Dermis microvascular lymphatic vessel endothelial cell (primary cell): ENCODE data around the gene MCRIP1. TPM values are rescaled to one million over a fixed set of nuclear protein-coding genes. Genes with fewer than 3 reads are reported as not detected.

Experiments used
- DNase-seq, 2 donors: peaks; one replicate each; pipeline versions ENCODE4 v3.0.0 to v3.0.0-alpha.2; 2010; ENCODE audit warnings: low read depth in 2 of 2
- total RNA-seq: library from RNA; depleted of rRNA; stranded (reverse); fragments of >200 nt; gene quantifications from 2 replicates; pipeline ENCODE4 v1.2.1, GENCODE V29; 2014

Gene MCRIP1
- total RNA-seq, 1 donor from 2014 or later = 81.8 TPM

DNA sequence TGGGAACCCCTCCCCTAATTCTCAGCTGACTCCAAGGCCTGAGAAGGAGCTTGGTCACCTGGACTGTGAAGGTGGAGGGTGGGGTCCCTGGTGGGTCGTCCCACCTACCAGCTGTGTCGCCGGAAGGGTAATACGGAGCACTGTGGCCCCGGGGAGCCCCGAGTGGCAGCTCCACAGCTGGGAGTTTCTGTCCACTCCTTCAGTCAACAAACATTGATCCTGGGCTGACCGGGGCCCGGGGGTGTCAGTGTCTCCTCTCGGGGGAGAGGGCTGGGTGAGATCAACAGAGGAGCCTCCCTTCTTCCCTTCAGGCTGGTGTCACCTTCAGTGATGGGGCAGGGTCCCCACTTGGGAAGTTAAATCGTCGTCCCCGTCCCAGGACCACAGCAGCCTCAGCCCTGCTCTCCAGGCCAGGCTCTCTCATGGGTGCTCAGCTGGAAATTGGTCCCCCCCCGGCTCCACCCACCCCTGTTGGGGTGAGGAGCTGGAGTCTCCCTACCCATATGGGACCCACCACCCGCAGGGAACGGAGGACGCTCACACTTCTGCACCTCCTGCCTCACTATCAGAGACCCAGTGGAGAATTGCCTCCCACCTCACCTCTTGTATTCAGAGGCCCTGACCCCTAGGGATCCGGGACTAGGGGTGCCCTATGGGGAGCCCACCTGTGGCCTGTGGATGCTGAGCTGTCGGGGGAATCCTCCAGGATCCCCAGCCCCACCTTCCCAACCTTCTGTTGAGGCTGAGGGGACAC lies 27.2 kb downstream of the MCRIP1 start:
- no peak for DNase-seq

- no peak for DNase-seq
Observed at GRCh38 chr17:81804559-81805399, 28.3 kb downstream of the MCRIP1 start.

- no peak for DNase-seq
Observed at GRCh38 chr17:81803728-81804558, 29.1 kb downstream of the MCRIP1 start, which contains the start of gene GCGR. TSS of gene GCGR (plus strand) at chr17:81804150. CDS start at chr17:81809019, 4,869 bp downstream.

DNA sequence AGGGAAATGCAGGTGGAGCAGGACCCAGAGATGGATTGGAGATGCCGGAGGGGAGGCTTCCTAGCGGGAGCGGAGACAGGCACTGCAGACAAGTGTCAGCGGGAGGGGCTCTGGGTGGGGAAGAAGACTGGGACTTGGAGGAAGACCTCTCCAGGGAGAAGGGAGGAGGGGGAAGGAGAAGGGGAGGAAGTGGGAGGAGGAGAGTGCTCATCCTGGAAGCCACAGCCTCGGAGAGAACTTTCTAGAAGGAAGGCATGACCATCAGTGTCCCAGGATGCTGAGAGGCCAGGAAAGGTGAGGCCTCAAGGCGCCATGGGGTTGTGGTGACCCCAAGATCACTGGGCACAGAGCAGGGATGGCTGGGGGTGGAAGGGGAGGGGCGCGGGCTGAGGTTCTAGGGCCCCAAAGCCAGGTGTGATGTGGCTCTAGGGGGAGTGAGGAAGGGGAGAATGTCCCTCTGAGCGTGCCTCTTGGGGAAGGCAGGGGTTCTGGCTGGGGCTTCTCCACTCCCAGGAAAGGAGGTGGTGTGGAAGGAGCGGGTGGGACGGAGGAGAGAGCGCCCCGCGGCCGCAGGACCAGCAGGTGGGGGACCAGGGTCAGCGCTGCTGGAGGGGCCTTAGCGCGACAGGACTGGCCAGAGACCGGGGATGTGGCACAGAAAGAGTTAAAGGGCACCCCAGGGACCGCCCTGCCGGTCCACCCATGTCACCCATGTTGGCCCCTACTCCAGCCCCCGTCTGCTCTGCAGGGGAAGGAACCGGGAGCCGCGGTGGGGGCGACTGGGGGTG lies 30.0 kb downstream of the MCRIP1 start:
- DNase-seq = no peak

GRCh38 chr17:81802048-81802758 lies 30.9 kb downstream of the MCRIP1 start:
- no peak for DNase-seq

- no peak for DNase-seq
Observed at GRCh38 chr17:81801327-81801726, 31.8 kb downstream of the MCRIP1 start.

GRCh38 chr17:81794509-81794908 lies 38.6 kb downstream of the MCRIP1 start:
- DNase-seq = no peak

GRCh38 chr17:81794074-81794476 lies 39.0 kb downstream of the MCRIP1 start:
- no peak for DNase-seq

GRCh38 chr17:81792675-81793615 lies 40.1 kb downstream of the MCRIP1 start:
- no peak for DNase-seq

Other genes starting within 250 kb of the MCRIP1 start
- gene NPLOC4, start 196.2 kb downstream of the MCRIP1 start, total RNA-seq = 67.7 and 87.9 TPM in 2 replicates
- gene TSPAN10, start 196.1 kb downstream of the MCRIP1 start, total RNA-seq = 0.51 and 0.89 TPM in 2 replicates
- 1.3 and 5.3 TPM in 2 replicates for gene PDE6G, start 176.7 kb downstream of the MCRIP1 start, total RNA-seq
- gene OXLD1, start 166.7 kb downstream of the MCRIP1 start, total RNA-seq = 26.6 and 29.7 TPM in 2 replicates
- gene CCDC137, start 166.6 kb downstream of the MCRIP1 start, total RNA-seq = 6.3 and 8.5 TPM in 2 replicates
- 25.4 and 28.2 TPM in 2 replicates for gene ARL16, start 149.5 kb downstream of the MCRIP1 start, total RNA-seq
- gene HGS, start 149.3 kb downstream of the MCRIP1 start, total RNA-seq = 41.1 and 49.4 TPM in 2 replicates
- gene MRPL12, start 129.9 kb downstream of the MCRIP1 start, total RNA-seq = 8.7 and 8.9 TPM in 2 replicates
- 13.9 and 17.7 TPM in 2 replicates for gene SLC25A10, start 121.0 kb downstream of the MCRIP1 start, total RNA-seq
- gene GCGR, start 29.1 kb downstream of the MCRIP1 start, total RNA-seq = not detected in 2 replicates
- not detected in 2 replicates for gene PPP1R27, start 1.8 kb upstream of the MCRIP1 start, total RNA-seq
- gene P4HB, start 27.2 kb upstream of the MCRIP1 start, total RNA-seq = 634 and 739 TPM in 2 replicates
- 97.7 and 157 TPM in 2 replicates for gene ARHGDIA, start 38.0 kb upstream of the MCRIP1 start, total RNA-seq
- 142 and 181 TPM in 2 replicates for gene ALYREF, start 58.3 kb upstream of the MCRIP1 start, total RNA-seq
- 108 and 109 TPM in 2 replicates for gene ANAPC11, start 58.4 kb upstream of the MCRIP1 start, total RNA-seq
- gene NPB, start 68.9 kb upstream of the MCRIP1 start, total RNA-seq = 0.13 TPM in 1 of 2 replicates, not detected in the other
- 30.2 and 40.4 TPM in 2 replicates for gene PCYT2, start 78.1 kb upstream of the MCRIP1 start, total RNA-seq
- 11.9 and 12.3 TPM in 2 replicates for gene SIRT7, start 84.9 kb upstream of the MCRIP1 start, total RNA-seq
- gene MAFG, start 94.4 kb upstream of the MCRIP1 start, total RNA-seq = 10.4 and 19.0 TPM in 2 replicates
- gene PYCR1, start 104.0 kb upstream of the MCRIP1 start, total RNA-seq = 60.8 and 71.2 TPM in 2 replicates
- not detected in 2 replicates for gene MYADML2, start 113.9 kb upstream of the MCRIP1 start, total RNA-seq
- gene NOTUM, start 127.9 kb upstream of the MCRIP1 start, total RNA-seq = under 0.01 TPM in 2 replicates
- gene ASPSCR1, start 144.3 kb upstream of the MCRIP1 start, total RNA-seq = 22.0 and 23.4 TPM in 2 replicates
- gene CENPX, start 189.6 kb upstream of the MCRIP1 start, total RNA-seq = 23.5 and 38.6 TPM in 2 replicates
- gene LRRC45, start 190.0 kb upstream of the MCRIP1 start, total RNA-seq = 10.0 and 10.1 TPM in 2 replicates
- gene RAC3, start 198.4 kb upstream of the MCRIP1 start, total RNA-seq = 12.5 and 14.5 TPM in 2 replicates
- 33.1 and 42.7 TPM in 2 replicates for gene DCXR, start 204.4 kb upstream of the MCRIP1 start, total RNA-seq
- 16.4 and 28.2 TPM in 2 replicates for gene RFNG, start 218.5 kb upstream of the MCRIP1 start, total RNA-seq
- gene GPS1, start 218.6 kb upstream of the MCRIP1 start, total RNA-seq = 67.1 and 86.6 TPM in 2 replicates
- gene DUS1L, start 232.5 kb upstream of the MCRIP1 start, total RNA-seq = 35.6 and 44.1 TPM in 2 replicates